NCI-H1092 (cell line): ENCODE measurements around the gene WIF1.

Experiments
- DNase-seq: peaks from one replicate; lab custom pipeline; 2025; lab: John Stamatoyannopoulos, UW

Gene WIF1

GRCh38 chr12:65121049-65121955 is at the start of gene WIF1:
TSS of gene WIF1 (minus strand) at chr12:65121305. CDS start at chr12:65121191, 114 bp downstream.
- DNase-seq = no peak

GRCh38 chr12:65170209-65170881 is 49.2 kb upstream of the WIF1 start:
- no peak for DNase-seq

- peak; percentile 87 for DNase-seq
These were observed 48.5 kb upstream of the WIF1 start, which contains the start of gene LEMD3 for GRCh38 chr12:65169320-65170208. TSS of gene LEMD3 (plus strand) at chr12:65169583. CDS start at chr12:65169597, 14 bp downstream.

GRCh38 chr12:65168681-65169319 is 47.7 kb upstream of the WIF1 start:
- no peak for DNase-seq

DNA sequence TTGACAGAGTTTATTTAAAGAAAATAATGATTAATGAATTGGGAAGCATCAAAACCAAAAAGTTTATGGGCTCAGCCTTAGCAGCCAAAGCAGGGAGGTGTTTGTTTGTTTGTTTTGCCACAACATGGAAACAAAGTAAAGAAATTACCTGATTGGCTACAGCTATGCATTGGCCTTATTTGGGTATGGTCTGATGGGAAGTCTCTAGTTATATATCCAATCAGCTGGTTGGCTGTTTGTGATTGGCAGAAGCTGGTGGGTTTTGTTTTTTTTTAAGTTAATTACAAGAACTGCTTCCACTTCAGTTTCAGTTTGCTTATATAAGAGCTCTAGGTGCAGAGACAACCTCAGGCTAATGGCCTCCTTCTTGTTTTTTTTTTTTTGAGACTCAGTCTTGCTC is 43.7 kb upstream of the WIF1 start:
- no peak for DNase-seq

GRCh38 chr12:65164244-65164643 is 43.1 kb upstream of the WIF1 start:
- no peak for DNase-seq

GRCh38 chr12:65162609-65163008 is 41.5 kb upstream of the WIF1 start:
- DNase-seq = no peak

GRCh38 chr12:65157091-65157490 is 36.0 kb upstream of the WIF1 start:
- DNase-seq = no peak

DNA sequence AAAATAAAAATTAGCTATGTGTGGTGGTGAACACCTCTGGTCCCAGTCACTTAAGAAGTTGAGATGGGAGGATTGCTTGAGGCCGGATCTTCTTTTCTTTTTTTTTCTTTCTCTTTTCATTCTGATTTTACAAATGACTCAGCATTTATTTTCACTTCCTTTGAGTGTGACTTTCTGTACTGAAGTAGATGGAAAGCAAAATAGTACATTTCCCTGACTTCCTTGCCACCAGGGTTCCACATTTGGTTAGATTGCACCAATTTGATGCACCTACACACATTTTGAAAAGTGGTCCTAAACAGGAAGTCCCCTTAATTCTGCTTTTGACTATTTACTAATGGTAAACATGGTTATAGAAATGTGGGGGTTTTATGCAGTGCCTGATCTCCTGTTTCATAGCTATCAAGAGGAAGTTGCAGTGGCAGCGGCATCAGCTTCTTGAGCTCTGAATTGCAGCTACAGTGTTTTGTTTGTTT is 35.3 kb upstream of the WIF1 start:
- DNase-seq = no peak

DNA sequence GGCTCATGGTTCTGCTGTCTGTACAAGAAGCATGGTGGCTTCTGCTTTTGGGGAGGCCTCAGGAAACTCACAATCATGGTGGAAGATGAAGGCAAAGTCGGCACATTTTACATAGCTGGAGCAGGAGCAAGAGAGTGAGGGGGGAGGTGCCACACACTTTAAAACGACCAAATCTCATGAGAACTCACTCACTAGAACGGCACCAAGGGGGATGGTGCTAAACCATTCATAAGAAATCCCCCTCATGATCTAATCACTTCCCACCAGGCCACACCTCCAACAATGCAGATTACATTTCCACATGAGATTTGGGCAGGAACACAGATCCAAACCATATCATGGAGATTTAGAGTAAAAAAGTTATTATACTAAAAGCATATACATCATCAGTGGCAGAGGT is 34.7 kb upstream of the WIF1 start:
- no peak for DNase-seq

DNA sequence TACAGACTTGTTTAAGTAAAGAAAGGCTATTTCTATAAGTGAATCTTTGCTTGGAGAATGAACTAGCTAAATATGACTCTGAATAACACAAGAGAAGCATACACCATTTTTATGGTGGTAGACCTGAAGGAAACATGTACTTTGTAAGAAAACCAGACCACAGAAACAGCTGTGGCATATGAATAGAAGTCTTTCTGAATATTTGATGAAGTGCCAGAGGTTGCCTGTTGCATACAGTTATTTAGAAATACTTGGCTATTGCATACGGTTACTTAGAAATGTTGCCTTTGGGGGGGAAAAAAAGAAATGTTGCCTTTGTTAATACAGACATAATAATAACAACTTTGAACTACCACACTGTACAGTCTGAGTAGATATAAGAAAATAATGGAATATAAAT is 31.5 kb upstream of the WIF1 start:
- no peak for DNase-seq

DNA sequence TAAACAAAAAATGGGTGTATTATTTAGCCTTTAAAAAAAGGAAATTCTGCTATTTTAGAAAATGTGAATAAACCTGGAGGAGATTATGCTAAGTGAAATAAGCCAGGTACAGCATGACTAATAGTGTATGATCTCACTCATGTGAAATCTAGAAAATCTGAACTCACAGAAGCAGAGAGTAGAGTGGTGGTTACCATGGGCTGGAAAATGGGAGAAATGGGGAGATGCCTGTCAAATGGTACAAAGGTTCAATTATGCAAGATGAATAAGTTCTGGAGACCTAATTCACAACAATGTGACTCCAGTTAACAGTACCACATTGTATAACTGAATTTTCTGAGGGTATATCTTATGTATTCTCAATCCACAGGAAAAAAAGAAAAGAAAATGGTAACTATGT is 30.9 kb upstream of the WIF1 start:
- no peak for DNase-seq

- DNase-seq = no peak
These were observed 26.3 kb upstream of the WIF1 start for GRCh38 chr12:65147312-65147905.

GRCh38 chr12:65140738-65141137 is 19.6 kb upstream of the WIF1 start:
- no peak for DNase-seq

DNA sequence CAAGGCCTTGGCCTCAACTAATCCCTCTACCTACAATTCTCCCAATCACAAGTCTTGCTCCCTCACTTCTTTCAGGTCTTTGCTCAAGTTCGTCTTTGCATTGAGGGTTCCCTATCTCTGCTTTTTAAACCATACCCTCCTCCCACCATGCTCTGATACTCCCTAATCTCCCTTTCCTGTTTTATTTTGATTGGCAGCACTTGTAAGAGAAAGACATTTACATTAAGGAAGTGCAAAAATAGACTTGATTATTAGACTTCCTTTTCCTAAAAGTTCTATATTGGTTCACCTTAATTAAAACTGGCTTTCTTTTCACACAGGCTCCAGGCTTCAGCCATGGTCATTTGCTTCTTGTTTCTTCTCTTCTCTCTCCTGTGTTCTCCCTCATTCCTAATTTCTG is 18.3 kb upstream of the WIF1 start:
- no peak for DNase-seq

- no peak for DNase-seq
These were observed 12.8 kb upstream of the WIF1 start for GRCh38 chr12:65133879-65134278.

GRCh38 chr12:65126482-65126881 is 5.4 kb upstream of the WIF1 start:
- no peak for DNase-seq

- DNase-seq = no peak
These were observed 4.9 kb upstream of the WIF1 start for GRCh38 chr12:65125975-65126374.

DNA sequence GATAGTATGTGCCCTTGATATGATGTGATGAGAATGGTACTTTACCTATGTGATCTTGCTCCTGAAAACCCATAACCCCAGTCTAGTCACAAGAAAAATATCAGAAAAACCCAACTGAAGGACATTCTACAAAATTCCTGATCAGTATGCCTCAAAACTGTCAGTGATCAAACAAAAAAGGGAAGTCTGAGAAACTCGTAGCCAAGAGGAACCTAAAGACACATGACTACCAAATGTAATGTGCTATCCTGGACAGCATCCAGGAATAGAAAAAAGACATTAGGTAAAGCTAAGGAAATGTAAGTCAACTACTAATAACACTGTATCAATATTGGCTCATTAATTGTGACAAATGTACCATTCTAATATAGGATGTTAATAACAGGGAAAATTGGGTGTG is 4.1 kb upstream of the WIF1 start:
- DNase-seq = no peak

DNA sequence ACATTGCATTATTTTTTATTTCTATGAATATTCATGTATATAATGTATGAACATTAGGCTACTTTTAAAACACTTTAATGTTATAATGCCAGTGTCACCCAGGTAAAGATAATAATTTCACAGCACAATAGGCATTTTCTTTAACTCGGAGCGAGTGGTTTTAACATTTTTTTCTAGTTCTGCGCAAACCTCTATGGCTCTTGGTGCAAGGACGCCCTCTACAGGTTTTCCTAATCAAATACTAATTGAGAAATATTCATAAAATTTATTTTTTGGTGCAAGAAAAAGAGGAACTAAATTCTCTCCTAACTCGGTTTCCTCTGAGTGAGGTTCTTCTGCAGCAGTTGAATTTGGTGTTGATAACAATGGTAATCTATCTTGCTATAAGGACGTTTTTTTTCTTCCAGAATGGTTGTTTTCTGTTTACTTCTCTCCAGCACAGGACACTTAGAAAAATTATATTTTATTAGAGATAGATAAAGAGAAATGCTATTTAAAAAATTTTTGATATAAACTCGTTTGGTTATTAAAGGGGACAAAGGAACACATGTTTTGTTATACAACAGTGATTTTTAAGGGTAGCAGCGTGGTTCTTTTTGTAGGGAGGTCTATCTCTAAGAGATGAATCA is 2.4 kb upstream of the WIF1 start:
- no peak for DNase-seq

GRCh38 chr12:65122703-65123102 is 1.6 kb upstream of the WIF1 start:
- no peak for DNase-seq
